SU-DHL-6 (cell line): ENCODE measurements around the gene OPA1.

Experiments used
- CTCF ChIP-seq: fragments of 200-600 bp; sonication (generic); IDR thresholded peaks from one replicate; pipeline ENCODE4 v1.5.1; 2017; ENCODE audit warnings: antibody characterized with exemption, mild to moderate bottlenecking, low read length, moderate library complexity; ENCODE audit not compliant: insufficient read depth, poor library complexity, severe bottlenecking
- EZH2phosphoT487 ChIP-seq: fragments of 200-600 bp; sonication (generic), shearing (Covaris generic); conservative IDR thresholded peaks from 2 replicates; pipeline ENCODE4 v1.6.1; 2018; ENCODE audit warnings: mild to moderate bottlenecking, antibody characterized with exemption, low read length, moderate library complexity, mixed read lengths

- TF ChIP-seq CTCF, result no peak
- TF ChIP-seq EZH2phosphoT487, result no peak
These were observed 3.4 kb upstream of the OPA1 start for GRCh38 chr3:193589616-193590015.
